ENCODE results near the gene PRCD. TPM values are rescaled to one million over a fixed set of nuclear protein-coding genes. Genes with fewer than 3 reads are reported as not detected.

Gene PRCD
- total RNA-seq, 6 experiments from 2014 or later: 0.12 to 1.3 (median 0.22) TPM; not detected in 3

GRCh38 chr17:76492123-76492988 lies 47.5 kb upstream of the PRCD start:
- intact Hi-C loops (cut with DNase I): no loop called here
- H3K27ac ChIP-seq: peak overlapping the region; percentile 26 to 87 (median 60)
- ATAC-seq (peak; percentile 8 to 32 (median 24)), DNase-seq (peak in 1 of 3 donors; percentile 34)
- no peak overlapping the region for H3K4me3 ChIP-seq
- H3K36me3 ChIP-seq: no peaks in the 10 kb centered on the region
- H3K4me1 ChIP-seq: no peaks in the 10 kb centered on the region
- H3K27me3 ChIP-seq: no peaks in the 10 kb centered on the region
- WGBS (ENCODE audit: insufficient coverage, low coverage, low lambda C conversion rate, missing lambda C conversion rate): 57% methylated on average over 5 of the region's 11 CpGs
- no peaks in the 10 kb centered on the region for H3K9me3 ChIP-seq
- TF ChIP-seq POLR2A (IDR thresholded peaks at IDR 0.05) (no peak), CTCF (IDR thresholded peaks at IDR 0.05) (no peak)

- ATAC-seq (peak; percentile 50 to 62 (median 55)), DNase-seq (peak in 2 of 3 donors; percentile 78 to 81)
- peaks cover 0 to 6% (median 0%) of the 10 kb centered on the region in 4 donors for H3K4me1 ChIP-seq
- intact Hi-C loops (cut with DNase I): no loop called here
- 5% methylated on average over 4 of the region's 15 CpGs for WGBS (ENCODE audit: insufficient coverage, low coverage, low lambda C conversion rate, missing lambda C conversion rate)
- H3K9me3 ChIP-seq: no peaks in the 10 kb centered on the region
- no peaks in the 10 kb centered on the region for H3K27me3 ChIP-seq
- H3K36me3 ChIP-seq: no peaks in the 10 kb centered on the region
- H3K4me3 ChIP-seq: peak overlapping the region in 1 of 3 donors; percentile 9
- peak overlapping the region; percentile 26 to 87 (median 60) for H3K27ac ChIP-seq
- TF ChIP-seq CTCF (IDR thresholded peaks at IDR 0.05) (no peak), POLR2A (IDR thresholded peaks at IDR 0.05) (peak; percentile 44)
These were observed 46.8 kb upstream of the PRCD start for GRCh38 chr17:76492989-76493501.

GRCh38 chr17:76493505-76494167 lies 46.2 kb upstream of the PRCD start:
- WGBS (ENCODE audit: insufficient coverage, low coverage, low lambda C conversion rate, missing lambda C conversion rate): 57% methylated on average over 9 of the region's 21 CpGs
- Histone ChIP-seq H3K4me3 (peak overlapping the region in 1 of 3 donors; percentile 9), H3K4me1 (peaks cover 0 to 11% (median 2%) of the 10 kb centered on the region in 4 donors), H3K36me3 (no peaks in the 10 kb centered on the region), H3K9me3 (no peaks in the 10 kb centered on the region), H3K27ac (peak overlapping the region; percentile 25 to 87 (median 60)), H3K27me3 (no peaks in the 10 kb centered on the region)
- intact Hi-C loops (cut with DNase I): no loop called here
- DNase-seq: no peak
- no peak for TF ChIP-seq POLR2A (IDR thresholded peaks at IDR 0.05)
- TF ChIP-seq CTCF (IDR thresholded peaks at IDR 0.05): no peak
- no peak for ATAC-seq

- Histone ChIP-seq H3K27ac (no peak overlapping the region), H3K36me3 (no peaks in the 10 kb centered on the region), H3K9me3 (no peaks in the 10 kb centered on the region), H3K4me3 (no peak overlapping the region), H3K27me3 (no peaks in the 10 kb centered on the region), H3K4me1 (peaks cover 0 to 29% (median 3%) of the 10 kb centered on the region in 4 donors)
- DNase-seq (no peak), ATAC-seq (no peak)
- intact Hi-C loops (cut with DNase I): no loop called here
- 82% methylated on average over 4 of the region's 16 CpGs for WGBS (ENCODE audit: insufficient coverage, low coverage, low lambda C conversion rate, missing lambda C conversion rate)
- TF ChIP-seq POLR2A (IDR thresholded peaks at IDR 0.05) (no peak), CTCF (IDR thresholded peaks at IDR 0.05) (no peak)
These were observed 44.0 kb upstream of the PRCD start for GRCh38 chr17:76495663-76496400.

All from right lobe of liver (tissue), 6 donors.